ENCODE data around the gene SKIL. TPM values are rescaled to one million over a fixed set of nuclear protein-coding genes. Genes with fewer than 3 reads are reported as not detected.

SKIL gene
- total RNA-seq, 3 donors from 2014 or later, result 19.3 to 23.4 (median 20.0) TPM

Other genes with a start within 250 kb of the SKIL start
- gene PHC3, start 176.0 kb upstream of the SKIL start, total RNA-seq, result 10 to 100 TPM; 48.5 to 48.7 (median 48.5) TPM
- 10 to 100 TPM; 15.8 to 18.4 (median 17.3) TPM for gene PRKCI, start 135.3 kb upstream of the SKIL start, total RNA-seq
- gene CLDN11, start 61.2 kb downstream of the SKIL start, total RNA-seq, result under 1 TPM; 0.19 to 0.38 (median 0.32) TPM
- not detected for gene SLC7A14, start 228.4 kb downstream of the SKIL start, total RNA-seq

Measured in activated T-cell treated with anti-CD3 and anti-CD28 coated beads, Interleukin-2, amount 50 U/mL, for 4 hours (primary cell).